Sigmoid colon (tissue), 7 donors: Measurements from ENCODE around the gene LRCH4. TPM values are rescaled to one million over a fixed set of nuclear protein-coding genes. Genes with fewer than 3 reads are reported as not detected.
A peak's percentile ranks its signal among the peaks of the same experiment; 100 is the strongest.

Experiments used
- DNase-seq: peaks from one replicate; pipeline ENCODE4 v3.0.0-alpha.2; 2019
- H3K27ac ChIP-seq, 4 donors: fragments of 200-600 bp; sonication (generic); one replicate each; pipeline ENCODE4 v1.5.1; 2016 to 2019; ENCODE audit warnings: mild to moderate bottlenecking in 1 of 4
- H3K27me3 ChIP-seq, 3 donors: fragments of 200-600 bp; sonication (generic); one replicate each; pipeline ENCODE4 v1.5.1; 2019; ENCODE audit warnings: mild to moderate bottlenecking in 1 of 3
- H3K36me3 ChIP-seq, 4 donors: fragments of 200-600 bp; sonication (generic); one replicate each; pipeline ENCODE4 v1.5.1; 2016 to 2019
- H3K4me1 ChIP-seq, 4 donors: fragments of 200-600 bp; sonication (generic); one replicate each; pipeline ENCODE4 v1.5.1; 2017 to 2019
- H3K4me3 ChIP-seq, 4 donors: fragments of 200-600 bp; sonication (generic); one replicate each; pipeline ENCODE4 v1.5.1; 2017 to 2019; ENCODE audit warnings: mild to moderate bottlenecking in 2 of 4, moderate library complexity in 1 of 4
- H3K9me3 ChIP-seq, 4 donors: fragments of 200-600 bp in 3 of 4; sonication (generic) in 3 of 4; one replicate each; pipeline versions ENCODE4 v1.5.1 to v1.6.1; 2013 to 2019
- EP300 ChIP-seq, 4 donors: sonication (generic); formaldehyde crosslinking; IDR thresholded peaks; one replicate each; pipeline ENCODE4 v1.6.1; 2017; ENCODE audit warnings: antibody characterized with exemption in 4 of 4
- POLR2A ChIP-seq, 2 donors: fragments of 450-650 bp; IDR thresholded peaks; one replicate each; pipeline ENCODE4 v1.6.1; 2016; ENCODE audit warnings: antibody characterized with exemption in 2 of 2, mild to moderate bottlenecking in 2 of 2, moderate library complexity in 2 of 2
- POLR2AphosphoS5 ChIP-seq, 4 donors: sonication (generic); formaldehyde crosslinking; IDR thresholded peaks; one replicate each; pipeline ENCODE4 v1.6.1; 2017; ENCODE audit warnings: antibody characterized with exemption in 4 of 4
- WGBS, 2 donors: extraction: QIAGEN DNeasy Blood & Tissue Kit; methylation state at CpG; one replicate each; pipeline ENCODE4 v1.1.7; 2013; 5-methylcytosine and 5-hydroxymethylcytosine counted together
- intact Hi-C: fragments of 100-400 bp; cut with DNase I; formaldehyde crosslinking; loops from one replicate; pipeline ENCODE4 v1.15.1; 2023
- polyA plus RNA-seq, 3 donors: library from polyadenylated mRNA; stranded (reverse); fragments of 200-250 nt; gene quantifications; one replicate each; pipeline ENCODE4 v1.2.3, GENCODE V29; 2013
- total RNA-seq, 4 donors: library from RNA; depleted of rRNA; stranded (reverse); fragments of >200 nt; gene quantifications; one replicate each; pipeline ENCODE4 v1.1.0, GENCODE V29; 2016
- TF ChIP-seq, protein P1 (sequence below), 4 experiments: fragments of 450-650 bp in 3 of 4; fragments of 200-600 bp in 1 of 4; IDR thresholded peaks; one replicate each; pipeline ENCODE4 v1.5.1; 2016 to 2019; ENCODE audit warnings: antibody characterized with exemption in 4 of 4, mild to moderate bottlenecking in 3 of 4, moderate library complexity in 2 of 4
- donor health status: healthy with polysubstance abuse.
- donor health status: Bipolar disorder and iron deficiency.
- donor health status: healthy.

LRCH4 gene
- total and polyA plus RNA-seq, 7 donors, result 28.2 to 92.3 (median 40.7) TPM

GRCh38 chr7:100584054-100584682, 1.8 kb downstream of the LRCH4 start:
- Histone ChIP-seq H3K4me1 (peaks cover 0 to 44% (median 35%) of the 10 kb centered on the region in 4 donors), H3K27ac (peak overlapping the region; percentile 89 to 96 (median 92))
- 18 to 45% methylated on average over 15 of the region's 15 CpGs for WGBS, 2 donors

GRCh38 chr7:100583132-100584053, 2.5 kb downstream of the LRCH4 start:
- no peaks in the 10 kb centered on the region for H3K27me3 ChIP-seq
- H3K4me1 ChIP-seq, result peaks cover 0 to 44% (median 35%) of the 10 kb centered on the region in 4 donors
- peak; percentile 85 for DNase-seq
- peak overlapping the region in 3 of 4 donors; percentile 90 to 99 (median 98) for H3K4me3 ChIP-seq
- WGBS, 2 donors, result 25 to 52% methylated on average over 23 of the region's 23 CpGs
- H3K27ac ChIP-seq, result peak overlapping the region; percentile 89 to 96 (median 92)
- no peaks in the 10 kb centered on the region for H3K9me3 ChIP-seq
- intact Hi-C loops, result loop anchor here (10.0 kb wide), 1 partner anchor 271 kb away; the partner anchor contains the start of gene SLC12A9
- no peak for TF ChIP-seq EP300 (IDR thresholded peaks at IDR 0.05)
- TF ChIP-seq POLR2A (IDR thresholded peaks at IDR 0.05), result no peak
- no peak for TF ChIP-seq POLR2AphosphoS5 (IDR thresholded peaks at IDR 0.05)
- TF ChIP-seq, protein P1, sequence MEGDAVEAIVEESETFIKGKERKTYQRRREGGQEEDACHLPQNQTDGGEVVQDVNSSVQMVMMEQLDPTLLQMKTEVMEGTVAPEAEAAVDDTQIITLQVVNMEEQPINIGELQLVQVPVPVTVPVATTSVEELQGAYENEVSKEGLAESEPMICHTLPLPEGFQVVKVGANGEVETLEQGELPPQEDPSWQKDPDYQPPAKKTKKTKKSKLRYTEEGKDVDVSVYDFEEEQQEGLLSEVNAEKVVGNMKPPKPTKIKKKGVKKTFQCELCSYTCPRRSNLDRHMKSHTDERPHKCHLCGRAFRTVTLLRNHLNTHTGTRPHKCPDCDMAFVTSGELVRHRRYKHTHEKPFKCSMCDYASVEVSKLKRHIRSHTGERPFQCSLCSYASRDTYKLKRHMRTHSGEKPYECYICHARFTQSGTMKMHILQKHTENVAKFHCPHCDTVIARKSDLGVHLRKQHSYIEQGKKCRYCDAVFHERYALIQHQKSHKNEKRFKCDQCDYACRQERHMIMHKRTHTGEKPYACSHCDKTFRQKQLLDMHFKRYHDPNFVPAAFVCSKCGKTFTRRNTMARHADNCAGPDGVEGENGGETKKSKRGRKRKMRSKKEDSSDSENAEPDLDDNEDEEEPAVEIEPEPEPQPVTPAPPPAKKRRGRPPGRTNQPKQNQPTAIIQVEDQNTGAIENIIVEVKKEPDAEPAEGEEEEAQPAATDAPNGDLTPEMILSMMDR (IDR thresholded peaks at IDR 0.05), result no peak
- peaks cover 28 to 46% (median 31%) of the 10 kb centered on the region in 4 donors for H3K36me3 ChIP-seq

More at GRCh38 chr7:100584054-100584682, 1.8 kb downstream of the LRCH4 start:
- no peaks in the 10 kb centered on the region for H3K9me3 ChIP-seq
- peaks cover 22 to 39% (median 26%) of the 10 kb centered on the region in 4 donors for H3K36me3 ChIP-seq
- no peak for TF ChIP-seq EP300 (IDR thresholded peaks at IDR 0.05)
- TF ChIP-seq POLR2A (IDR thresholded peaks at IDR 0.05), result no peak
- TF ChIP-seq POLR2AphosphoS5 (IDR thresholded peaks at IDR 0.05), result no peak
- TF ChIP-seq, protein P1 (IDR thresholded peaks at IDR 0.05), result no peak
- intact Hi-C loops, result loop anchor here (10.0 kb wide), 1 partner anchor 271 kb away; the partner anchor contains the start of gene SLC12A9
- H3K27me3 ChIP-seq, result no peaks in the 10 kb centered on the region
- peak; percentile 68 for DNase-seq
- H3K4me3 ChIP-seq, result peak overlapping the region; percentile 90 to 99 (median 94)

DNA sequence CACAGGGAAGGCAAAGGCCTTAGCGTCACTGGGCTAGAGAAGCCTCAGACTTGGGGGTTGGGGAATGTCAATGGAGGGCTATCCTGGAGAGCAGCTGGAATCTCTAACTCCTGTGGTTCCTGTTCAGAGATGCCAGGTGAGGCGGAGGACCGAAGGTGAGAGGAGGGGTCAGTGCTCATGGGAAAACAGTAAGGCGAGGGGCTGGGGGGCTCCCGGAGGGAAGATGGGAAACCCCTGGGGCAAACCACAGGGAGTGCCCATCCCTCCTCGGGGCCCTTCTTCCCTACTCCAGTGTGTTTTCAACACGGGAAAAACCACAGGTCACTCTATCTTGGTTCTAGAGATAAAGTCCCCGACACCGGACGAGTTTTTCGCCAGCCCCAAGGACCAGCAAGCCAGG, 3.3 kb downstream of the LRCH4 start:
- intact Hi-C loops, result loop anchor here (10.0 kb wide), 1 partner anchor 272 kb away; the partner anchor contains the start of gene SLC12A9
- TF ChIP-seq, protein P1 (IDR thresholded peaks at IDR 0.05), result no peak
- TF ChIP-seq POLR2AphosphoS5 (IDR thresholded peaks at IDR 0.05) (no peak), EP300 (IDR thresholded peaks at IDR 0.05) (no peak), POLR2A (IDR thresholded peaks at IDR 0.05) (no peak)
- H3K27me3 ChIP-seq, result no peaks in the 10 kb centered on the region
- no peak for DNase-seq
- WGBS, 2 donors, result 74 to 82% methylated on average over 11 of the region's 11 CpGs
- H3K9me3 ChIP-seq, result no peaks in the 10 kb centered on the region
- peak overlapping the region in 2 of 4 donors; percentile 90 to 98 for H3K4me3 ChIP-seq
- H3K27ac ChIP-seq, result peak overlapping the region; percentile 89 to 96 (median 92)
- peaks cover 35 to 54% (median 38%) of the 10 kb centered on the region in 4 donors for H3K36me3 ChIP-seq
- peaks cover 0 to 43% (median 35%) of the 10 kb centered on the region in 4 donors for H3K4me1 ChIP-seq

DNA sequence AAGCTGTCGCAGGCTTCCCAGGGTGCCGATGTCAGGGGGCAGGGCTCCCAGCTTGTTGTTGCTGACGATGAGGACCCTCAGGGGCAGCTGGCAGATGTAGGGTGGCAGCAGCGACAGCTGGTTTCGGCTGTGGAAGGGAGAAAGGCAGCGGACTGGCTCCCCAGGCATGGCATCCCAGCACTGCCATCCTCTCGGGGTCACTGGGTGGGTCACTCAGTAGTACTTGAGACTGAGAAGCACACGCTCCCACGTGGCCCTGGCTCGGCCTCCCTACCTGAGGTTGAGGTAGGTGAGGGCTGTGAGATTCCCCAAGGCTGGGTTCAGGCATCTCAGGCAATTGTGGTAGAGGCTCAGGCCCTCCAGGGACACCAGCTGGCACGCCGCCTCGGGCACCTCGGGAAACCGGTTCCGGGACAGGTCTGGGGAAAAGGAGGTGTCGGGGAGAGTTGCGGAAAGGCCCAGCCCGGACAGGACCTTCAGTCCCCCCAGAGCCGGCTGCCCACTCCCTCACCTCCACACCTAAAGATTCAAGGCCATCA, 3.8 kb downstream of the LRCH4 start:
- peaks cover 0 to 38% (median 31%) of the 10 kb centered on the region in 4 donors for H3K4me1 ChIP-seq
- DNase-seq, result no peak
- intact Hi-C loops, result loop anchor here (10.0 kb wide), 1 partner anchor 273 kb away; the partner anchor contains the start of gene SLC12A9
- H3K36me3 ChIP-seq, result peaks cover 39 to 59% (median 44%) of the 10 kb centered on the region in 4 donors
- no peak overlapping the region for H3K4me3 ChIP-seq
- H3K27me3 ChIP-seq, result no peaks in the 10 kb centered on the region
- TF ChIP-seq, protein P1 (IDR thresholded peaks at IDR 0.05), result no peak
- TF ChIP-seq POLR2A (IDR thresholded peaks at IDR 0.05) (no peak), POLR2AphosphoS5 (IDR thresholded peaks at IDR 0.05) (no peak), EP300 (IDR thresholded peaks at IDR 0.05) (no peak)
- H3K9me3 ChIP-seq, result no peaks in the 10 kb centered on the region
- WGBS, 2 donors, result 67 to 87% methylated on average over 20 of the region's 20 CpGs
- peak overlapping the region in 1 of 4 donors; percentile 89 for H3K27ac ChIP-seq
